Measurements from ENCODE around the gene CAPZA2. TPM values are rescaled to one million over a fixed set of nuclear protein-coding genes. Genes with fewer than 3 reads are reported as not detected.

CAPZA2 gene
- total and polyA plus RNA-seq, 2 experiments from 2014 or later, result 201 to 301 TPM

DNA sequence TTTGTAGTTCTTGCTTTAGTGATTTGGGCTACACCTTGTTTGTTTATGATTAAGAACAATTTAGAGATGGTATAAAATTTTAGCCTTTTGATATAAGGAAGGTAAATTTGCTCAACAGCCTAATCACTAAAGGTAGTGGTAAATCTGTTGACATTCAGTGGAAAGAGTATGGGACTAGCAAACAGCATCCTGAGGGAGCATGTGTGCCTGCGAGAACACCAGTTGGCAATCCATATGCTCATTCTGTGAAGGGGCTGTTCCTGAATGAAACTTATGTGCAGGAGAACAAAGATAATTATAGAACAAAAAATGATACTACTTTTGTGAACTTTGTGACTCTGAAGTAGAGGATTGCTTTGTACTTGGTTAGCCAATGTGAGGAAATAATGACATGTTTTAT lies 44.0 kb downstream of the CAPZA2 start:
- H3K4me2 ChIP-seq (ENCODE audit: unreplicated experiment), result no peak overlapping the region
- H4K20me1 ChIP-seq (ENCODE audit: insufficient read depth), result no peaks in the 10 kb centered on the region
- H3K36me3 ChIP-seq (ENCODE audit: low read depth), result peaks cover 49% of the 10 kb centered on the region
- no peaks in the 10 kb centered on the region for H3K9me3 ChIP-seq (ENCODE audit: low read depth)
- no peak overlapping the region for H3K4me3 ChIP-seq
- 96 to 100% methylated on average over 1 of the region's 1 CpG for WGBS, 2 experiments (ENCODE audit: low coverage in 1 of 2, low lambda C conversion rate in 2 of 2, missing lambda C conversion rate in 2 of 2)
- no peaks in the 10 kb centered on the region for H3K9me2 ChIP-seq (ENCODE audit: insufficient read depth)
- no peaks in the 10 kb centered on the region for H3K27me3 ChIP-seq (replicated peaks; ENCODE audit: insufficient read depth)
- in situ Hi-C loops (cut with MboI), result no loop called here
- no peak overlapping the region for H3K9ac ChIP-seq
- TF ChIP-seq EZH2phosphoT487 (IDR thresholded peaks at IDR 0.05; ENCODE audit: insufficient read depth, low read depth), result no peak
- no peak for TF ChIP-seq EZH2 (IDR thresholded peaks at IDR 0.05; ENCODE audit: insufficient read depth, poor library complexity, severe bottlenecking)
- DNase-seq, result no peak
- peaks cover 22% of the 10 kb centered on the region for H3F3A ChIP-seq (ENCODE audit: insufficient read depth)
- peaks cover 3% of the 10 kb centered on the region for H3K4me1 ChIP-seq (ENCODE audit: insufficient read depth)
- no peak overlapping the region for H2AFZ ChIP-seq
- H3K79me2 ChIP-seq (ENCODE audit: insufficient read depth), result peaks cover 67% of the 10 kb centered on the region
- H3K27ac ChIP-seq, result no peak overlapping the region

- H3F3A ChIP-seq (ENCODE audit: insufficient read depth), result peaks cover 42% of the 10 kb centered on the region
- H3K4me1 ChIP-seq (ENCODE audit: insufficient read depth), result peaks cover 11% of the 10 kb centered on the region
- no peak for DNase-seq
- 87 to 88% methylated on average over 6 of the region's 6 CpGs for WGBS, 2 experiments (ENCODE audit: low coverage in 1 of 2, low lambda C conversion rate in 2 of 2, missing lambda C conversion rate in 2 of 2)
- in situ Hi-C loops (cut with MboI), result no loop called here
- no peaks in the 10 kb centered on the region for H3K27me3 ChIP-seq (replicated peaks; ENCODE audit: insufficient read depth)
- no peaks in the 10 kb centered on the region for H3K9me2 ChIP-seq (ENCODE audit: insufficient read depth)
- H3K9me3 ChIP-seq (ENCODE audit: low read depth), result no peaks in the 10 kb centered on the region
- peaks cover 62% of the 10 kb centered on the region for H3K36me3 ChIP-seq (ENCODE audit: low read depth)
- H3K79me2 ChIP-seq (ENCODE audit: insufficient read depth), result peaks cover 40% of the 10 kb centered on the region
- no peak overlapping the region for H3K9ac ChIP-seq
- TF ChIP-seq EZH2 (IDR thresholded peaks at IDR 0.05; ENCODE audit: insufficient read depth, poor library complexity, severe bottlenecking), result no peak
- no peak for TF ChIP-seq EZH2phosphoT487 (IDR thresholded peaks at IDR 0.05; ENCODE audit: insufficient read depth, low read depth)
- H2AFZ ChIP-seq, result no peak overlapping the region
- H4K20me1 ChIP-seq (ENCODE audit: insufficient read depth), result no peaks in the 10 kb centered on the region
- no peak overlapping the region for H3K4me2 ChIP-seq (ENCODE audit: unreplicated experiment)
- no peak overlapping the region for H3K27ac ChIP-seq
- H3K4me3 ChIP-seq, result no peak overlapping the region
These were observed 48.0 kb downstream of the CAPZA2 start for GRCh38 chr7:116910383-116910782.

DNA sequence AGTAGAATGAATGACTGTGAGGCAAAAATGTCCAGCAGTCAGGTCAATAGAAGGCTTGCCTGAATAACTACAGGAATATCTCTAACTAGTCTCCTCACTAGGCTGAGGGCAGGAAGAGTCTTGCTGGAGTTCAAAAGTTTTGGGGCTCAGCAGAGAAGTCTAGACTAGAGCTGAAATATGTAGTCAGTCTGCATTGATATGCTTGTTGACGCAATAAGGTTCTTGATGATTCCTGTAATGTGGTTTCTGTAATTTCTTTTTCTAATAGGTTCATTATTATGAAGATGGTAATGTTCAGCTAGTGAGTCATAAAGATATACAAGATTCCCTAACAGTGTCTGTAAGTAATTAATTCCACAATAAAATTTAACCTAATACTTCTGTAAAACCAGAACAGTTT lies 49.4 kb downstream of the CAPZA2 start:
- H3K4me2 ChIP-seq (ENCODE audit: unreplicated experiment), result peak overlapping the region; percentile 8
- peak; percentile 44 for DNase-seq
- in situ Hi-C loops (cut with MboI), result no loop called here
- 22 to 35% methylated on average over 1 of the region's 1 CpG for WGBS, 2 experiments (ENCODE audit: low coverage in 1 of 2, low lambda C conversion rate in 2 of 2, missing lambda C conversion rate in 2 of 2)
- no peaks in the 10 kb centered on the region for H4K20me1 ChIP-seq (ENCODE audit: insufficient read depth)
- peak overlapping the region; percentile 27 for H3K27ac ChIP-seq
- H2AFZ ChIP-seq, result no peak overlapping the region
- peaks cover 42% of the 10 kb centered on the region for H3F3A ChIP-seq (ENCODE audit: insufficient read depth)
- no peak overlapping the region for H3K4me3 ChIP-seq
- H3K36me3 ChIP-seq (ENCODE audit: low read depth), result peaks cover 73% of the 10 kb centered on the region
- H3K27me3 ChIP-seq (replicated peaks; ENCODE audit: insufficient read depth), result no peaks in the 10 kb centered on the region
- H3K4me1 ChIP-seq (ENCODE audit: insufficient read depth), result peaks cover 11% of the 10 kb centered on the region
- no peak overlapping the region for H3K9ac ChIP-seq
- H3K9me2 ChIP-seq (ENCODE audit: insufficient read depth), result no peaks in the 10 kb centered on the region
- no peak for TF ChIP-seq EZH2 (IDR thresholded peaks at IDR 0.05; ENCODE audit: insufficient read depth, poor library complexity, severe bottlenecking)
- peaks cover 27% of the 10 kb centered on the region for H3K79me2 ChIP-seq (ENCODE audit: insufficient read depth)
- H3K9me3 ChIP-seq (ENCODE audit: low read depth), result no peaks in the 10 kb centered on the region

DNA sequence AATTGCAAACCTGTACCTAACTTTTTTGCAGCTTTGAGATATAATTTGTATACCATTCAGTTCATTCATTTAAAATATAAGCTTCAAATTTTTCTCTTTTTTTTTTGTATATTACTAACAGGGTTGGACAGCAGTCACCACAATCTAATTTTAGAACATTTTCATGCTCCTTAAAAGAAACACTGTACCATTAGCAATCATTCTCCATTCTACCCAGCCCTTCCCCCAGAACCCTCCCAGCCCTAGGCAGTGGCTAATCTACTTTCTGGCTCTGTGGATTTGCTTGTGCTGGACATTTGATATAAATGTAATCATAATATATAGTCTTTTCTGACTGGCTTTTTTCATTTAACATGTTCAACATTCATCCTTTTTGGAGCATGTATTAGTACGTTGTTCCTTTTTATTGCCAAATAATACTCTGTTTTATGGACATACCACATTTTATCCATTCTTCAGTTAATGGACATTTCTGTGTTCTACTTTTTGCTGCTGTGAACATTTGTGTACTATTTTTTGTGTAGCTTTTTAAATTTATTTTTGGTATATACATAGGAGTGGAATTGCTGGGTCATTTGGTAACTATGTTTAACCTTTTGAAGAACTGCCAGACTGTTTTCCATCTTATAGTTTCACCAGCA lies 50.0 kb downstream of the CAPZA2 start:
- Histone ChIP-seq H3K9ac (no peak overlapping the region), H3K4me1 (ENCODE audit: insufficient read depth) (peaks cover 11% of the 10 kb centered on the region), H3F3A (ENCODE audit: insufficient read depth) (peaks cover 42% of the 10 kb centered on the region), H3K4me2 (ENCODE audit: unreplicated experiment) (no peak overlapping the region), H3K9me3 (ENCODE audit: low read depth) (no peaks in the 10 kb centered on the region), H3K36me3 (ENCODE audit: low read depth) (peaks cover 76% of the 10 kb centered on the region), H3K27ac (peak overlapping the region; percentile 27; the same call in 1 of the 2 replicates), H3K4me3 (no peak overlapping the region), H3K79me2 (ENCODE audit: insufficient read depth) (peaks cover 23% of the 10 kb centered on the region), H3K9me2 (ENCODE audit: insufficient read depth) (no peaks in the 10 kb centered on the region), H2AFZ (no peak overlapping the region), H3K27me3 (replicated peaks; ENCODE audit: insufficient read depth) (no peaks in the 10 kb centered on the region), H4K20me1 (ENCODE audit: insufficient read depth) (no peaks in the 10 kb centered on the region)
- no peak for TF ChIP-seq EZH2phosphoT487 (IDR thresholded peaks at IDR 0.05; ENCODE audit: insufficient read depth, low read depth)
- no peak for TF ChIP-seq EZH2 (IDR thresholded peaks at IDR 0.05; ENCODE audit: insufficient read depth, poor library complexity, severe bottlenecking)
- in situ Hi-C loops (cut with MboI), result no loop called here
- 97 to 100% methylated on average over 1 of the region's 1 CpG for WGBS, 2 experiments (ENCODE audit: low coverage in 1 of 2, low lambda C conversion rate in 2 of 2, missing lambda C conversion rate in 2 of 2)
- peak; percentile 31 for DNase-seq
